Measurements from ENCODE around the gene FNDC8. TPM values are rescaled to one million over a fixed set of nuclear protein-coding genes. Genes with fewer than 3 reads are reported as not detected.
"Not testable (repeated sequence)": the region's sequence is repeated elsewhere in the genome, so short reads cannot be mapped to it uniquely, and the experiment has no call there.

FNDC8 gene
- total and polyA plus RNA-seq, 10 donors = 0.10 TPM; not detected in 9

- DNase-seq = peak; percentile 89
- Histone ChIP-seq H3K27ac (peak overlapping the region; percentile 90 to 98 (median 96)), H3K36me3 (no peaks in the 10 kb centered on the region), H3K27me3 (replicated peaks in 1 of 7) (no peaks in the 10 kb centered on the region), H3K4me1 (peaks cover 12 to 68% (median 39%) of the 10 kb centered on the region in 6 donors), H3K4me3 (peak overlapping the region; percentile 71 to 97 (median 90)), H3K9me3 (no peaks in the 10 kb centered on the region)
- TF ChIP-seq CTCF (IDR thresholded peaks at IDR 0.05 in 8 of 11, conservative IDR thresholded peaks at IDR 0.05 in 3 of 11) = peak in 1 of 11 experiments; percentile 5
- TF ChIP-seq POLR2AphosphoS5 (IDR thresholded peaks at IDR 0.05) = peak in 2 of 3 donors; percentile 52 to 60
- TF ChIP-seq POLR2A (IDR thresholded peaks at IDR 0.05) = no peak
- 0% methylated on average over 23 to 26 of the region's 26 CpGs for WGBS, 5 donors
- intact Hi-C loops (cut with DNase I; ENCODE audit: low total_unique reads) = loop anchor here (2.0 to 10.0 kb wide), 2 partner anchors 64 to 90 kb away; no protein-coding TSS in a partner anchor
These were observed 33.0 kb upstream of the FNDC8 start for GRCh38 chr17:35088356-35088880.

GRCh38 chr17:35088881-35089585 lies 32.4 kb upstream of the FNDC8 start:
- no peaks in the 10 kb centered on the region for H3K36me3 ChIP-seq
- intact Hi-C loops (cut with DNase I; ENCODE audit: low total_unique reads) = loop anchor here (2.0 to 10.0 kb wide), 2 partner anchors 64 to 90 kb away; no protein-coding TSS in a partner anchor
- peaks cover 12 to 62% (median 38%) of the 10 kb centered on the region in 6 donors for H3K4me1 ChIP-seq
- 0 to 2% (median 0%) methylated on average over 1 to 80 of the region's 80 CpGs for whole genome bisulfite sequencing, 5 donors
- peak overlapping the region; percentile 71 to 97 (median 90) for H3K4me3 ChIP-seq
- H3K9me3 ChIP-seq = no peaks in the 10 kb centered on the region
- DNase-seq = peak; percentile 97
- H3K27ac ChIP-seq = peak overlapping the region; percentile 90 to 98 (median 96)
- peak in 1 of 3 donors; percentile 18 for TF ChIP-seq POLR2A (IDR thresholded peaks at IDR 0.05)
- peak in 10 of 11 experiments; percentile 63 to 95 (median 90) for TF ChIP-seq CTCF (IDR thresholded peaks at IDR 0.05 in 8 of 11, conservative IDR thresholded peaks at IDR 0.05 in 3 of 11)
- peak; percentile 66 to 81 (median 78) for TF ChIP-seq POLR2AphosphoS5 (IDR thresholded peaks at IDR 0.05)
- H3K27me3 ChIP-seq (replicated peaks in 1 of 7) = no peaks in the 10 kb centered on the region

GRCh38 chr17:35089586-35090296 lies 31.7 kb upstream of the FNDC8 start:
- peak overlapping the region; percentile 0 to 97 (median 90) for H3K4me3 ChIP-seq
- no peaks in the 10 kb centered on the region for H3K27me3 ChIP-seq (replicated peaks in 1 of 7)
- peak in 10 of 11 experiments; percentile 6 to 70 (median 54) for TF ChIP-seq CTCF (IDR thresholded peaks at IDR 0.05 in 8 of 11, conservative IDR thresholded peaks at IDR 0.05 in 3 of 11)
- TF ChIP-seq POLR2A (IDR thresholded peaks at IDR 0.05) = no peak
- peak overlapping the region; percentile 70 to 98 (median 96) for H3K27ac ChIP-seq
- peak; percentile 84 for DNase-seq
- intact Hi-C loops (cut with DNase I; ENCODE audit: low total_unique reads) = loop anchor here (2.0 to 10.0 kb wide), 2 partner anchors 65 to 91 kb away; no protein-coding TSS in a partner anchor
- peaks cover 12 to 55% (median 37%) of the 10 kb centered on the region in 6 donors for H3K4me1 ChIP-seq
- no peaks in the 10 kb centered on the region for H3K9me3 ChIP-seq
- 10 to 26% (median 13%) methylated on average over 17 to 22 of the region's 22 CpGs for WGBS, 5 donors
- H3K36me3 ChIP-seq = no peaks in the 10 kb centered on the region

GRCh38 chr17:35090707-35091106 lies 30.7 kb upstream of the FNDC8 start:
- H3K4me3 ChIP-seq; H3K36me3 ChIP-seq; DNase-seq; H3K9me3 ChIP-seq; intact Hi-C loops (cut with DNase I; ENCODE audit: low total_unique reads); H3K27ac ChIP-seq; H3K27me3 ChIP-seq (replicated peaks in 1 of 7): not testable (repeated sequence)
- peaks cover 12 to 46% (median 34%) of the 10 kb centered on the region in 6 donors for H3K4me1 ChIP-seq
- 92 to 96% (median 94%) methylated on average over 11 of the region's 11 CpGs for WGBS, 5 donors

Data from spleen (tissue), 11 donors.